GM12878 (cell line): ENCODE results near the gene SLC6A8. TPM values are rescaled to one million over a fixed set of nuclear protein-coding genes. Genes with fewer than 3 reads are reported as not detected.

Experiments
- ATAC-seq: fragments of 200-7000 bp; cut with Tn5 transposase; 3 replicates; pipeline ENCODE4 v1.9.1; 2020; ENCODE audit warnings: mild to moderate bottlenecking, moderate library complexity
- BruUV-seq: library from RNA; stranded (reverse); fragments of 400-500 nt; replicated peaks from 2 replicates; lab custom pipeline; 2021; lab: Mats Ljungman, UMichigan
- CTCF ChIA-PET: fragments of 300-600 bp; sonication (Branson Sonifier 250); formaldehyde crosslinking; extraction: SDS; loops from one replicate; lab custom pipeline; 2021; ENCODE audit warnings: inconsistent platforms; lab: Yijun Ruan, JAX
- POLR2A ChIA-PET: fragments of 350-600 bp; formaldehyde crosslinking; extraction: SDS; loops from one replicate; lab custom pipeline; 2021; ENCODE audit warnings: inconsistent platforms; lab: Charles Lee
- RAD21 ChIA-PET: fragments of 300-600 bp; sonication (Branson Sonifier 250); formaldehyde crosslinking; loops from one replicate; lab custom pipeline; 2023; ENCODE audit warnings: antibody characterized with exemption; ENCODE audit not compliant: unreplicated experiment; lab: Charles Lee
- SMC1A ChIA-PET: fragments of 300-600 bp; sonication (Branson Sonifier 250); formaldehyde crosslinking; loops from one replicate; lab custom pipeline; 2023; ENCODE audit not compliant: unreplicated experiment, uncharacterized antibody; lab: Charles Lee
- DNase-seq: peaks from one replicate; pipeline ENCODE4 v3.0.0-alpha.2; 2011; ENCODE audit warnings: low read depth, low spot score
- FAIRE-seq: peaks from 3 replicates; lab custom pipeline; 2011; peaks lifted over from hg19 to GRCh38; lab: Jason Lieb, UNC
- H2AFZ ChIP-seq: 2 replicates; pipeline ENCODE4 v1.6.0; 2011; ENCODE audit warnings: low read depth, low read length, control low read depth; ENCODE audit not compliant: control insufficient read depth
- H3K27ac ChIP-seq: 2 replicates; pipeline ENCODE4 v1.5.1; 2011; ENCODE audit warnings: control low read depth; ENCODE audit not compliant: control insufficient read depth, insufficient read depth
- H3K27me3 ChIP-seq, 2 experiments: replicated peaks in 1 of 2; 2 replicates each; pipeline versions ENCODE4 v1.6.0 to v1.6.1; 2011; ENCODE audit warnings: low read length in 1 of 2; ENCODE audit not compliant: control insufficient read depth in 2 of 2, insufficient read depth in 2 of 2
- H3K36me3 ChIP-seq, 2 experiments: 2 replicates each; pipeline ENCODE4 v1.5.1; 2011; ENCODE audit warnings: low read length in 1 of 2; ENCODE audit not compliant: control insufficient read depth in 2 of 2, insufficient read depth in 2 of 2
- H3K4me1 ChIP-seq: 2 replicates; pipeline ENCODE4 v1.6.1; 2011; ENCODE audit warnings: mild to moderate bottlenecking, low read length, moderate library complexity, mixed read lengths; ENCODE audit not compliant: control insufficient read depth, insufficient read depth
- H3K4me2 ChIP-seq: 2 replicates; pipeline ENCODE4 v1.6.0; 2011; ENCODE audit warnings: control low read depth; ENCODE audit not compliant: control insufficient read depth, insufficient read depth
- H3K4me3 ChIP-seq: fragments of 200-600 bp; sonication (generic); 2 replicates; pipeline ENCODE4 v1.5.1; 2016
- H3K79me2 ChIP-seq: 2 replicates; pipeline ENCODE4 v1.6.0; 2011; ENCODE audit warnings: low read length; ENCODE audit not compliant: control insufficient read depth, insufficient read depth
- H3K9ac ChIP-seq: 2 replicates; pipeline ENCODE4 v1.8.0; 2011; ENCODE audit warnings: low read length, control low read depth, mixed read lengths; ENCODE audit not compliant: control insufficient read depth, insufficient read depth
- H3K9me3 ChIP-seq: replicated peaks from 3 replicates; pipeline ENCODE4 v1.5.1; 2011; ENCODE audit warnings: mild to moderate bottlenecking, low read length; ENCODE audit not compliant: control insufficient read depth, insufficient read depth
- H4K20me1 ChIP-seq: 2 replicates; pipeline ENCODE4 v1.6.0; 2011; ENCODE audit not compliant: control insufficient read depth, insufficient read depth
- KLF5 ChIP-seq: fragments of 450-650 bp; IDR thresholded peaks from 2 replicates; pipeline ENCODE4 v1.6.1; 2014; ENCODE audit warnings: mild to moderate bottlenecking; ENCODE audit not compliant: partially characterized antibody
- NR2F1 ChIP-seq: fragments of 450-650 bp; conservative IDR thresholded peaks from 2 replicates; pipeline ENCODE4 v1.6.1; 2017; ENCODE audit warnings: mild to moderate bottlenecking
- RELA ChIP-seq: fragments of 450-650 bp; IDR thresholded peaks from 2 replicates; pipeline ENCODE4 v1.8.0; 2014; ENCODE audit warnings: borderline replicate concordance; ENCODE audit not compliant: partially characterized antibody
- WGBS: methylation state at CpG from one replicate; pipeline ENCODE4 v1.1.6; 2016; ENCODE audit warnings: low lambda C conversion rate; ENCODE audit not compliant: insufficient replicate concordance, insufficient coverage; ENCODE audit errors: missing lambda C conversion rate; 5-methylcytosine and 5-hydroxymethylcytosine counted together
- in situ Hi-C: fragments of 300-500 bp; cut with MboI; formaldehyde crosslinking; loops from 9 replicates; pipeline ENCODE4 v1.14.3; 2018; ENCODE audit warnings: mixed read lengths
- intact Hi-C: fragments of 100-400 bp; cut with micrococcal nuclease; formaldehyde crosslinking; loops from one replicate; pipeline ENCODE4 v1.14.2; 2022; ENCODE audit not compliant: unreplicated experiment
- polyA plus RNA-seq, 11 experiments: library from polyadenylated mRNA; depleted of rRNA in 4 of 11; unstranded in 6 of 11; stranded (reverse) in 5 of 11; fragments of >200 nt; fragmentation: Nextera tagmentation in 4 of 11; fragmentation: Illumina TruSeq in 1 of 11; extraction: Ambion mirVana in 4 of 11; extraction: Trizol in 1 of 11; gene quantifications; 1 replicate in 1 of 11; 2 replicates in 10 of 11; pipeline versions ENCODE4 v1.2.1 to v1.2.3, GENCODE V29; 2011 to 2016; ENCODE audit warnings: inconsistent platforms in 2 of 11, missing spikeins in 2 of 11, low read depth in 1 of 11
- total RNA-seq, 4 experiments: library from RNA; depleted of rRNA in 3 of 4; stranded (reverse); fragments of >200 nt in 3 of 4; fragmentation: Illumina TruSeq in 1 of 4; extraction: Trizol in 1 of 4; gene quantifications; 2 replicates each; pipeline versions ENCODE4 v1.2.1 to v1.2.3, GENCODE V29; 2013 to 2021
- TF ChIP-seq, protein P1 (sequence below): fragments of 450-650 bp; formaldehyde crosslinking; IDR thresholded peaks from 2 replicates; pipeline ENCODE4 v1.4.0; 2020; ENCODE audit warnings: mild to moderate bottlenecking, moderate library complexity

Gene SLC6A8
- total and polyA plus RNA-seq, 10 of the 15 experiments (the other 5 are each of a cell fraction or from before 2014, with no cell fraction given) = 0.01 to 0.72 (median 0.17) TPM; not detected in 6

- ChIA-PET SMC1A (no interaction called here), RAD21 (no interaction called here), CTCF (interaction anchor here (1.3 kb wide), 1 partner anchor 174 kb away, joined by 4 read pairs; no protein-coding TSS in a partner anchor), POLR2A (interaction anchor here (0.6 kb wide), 1 partner anchor 84 kb away, joined by 3 read pairs; no protein-coding TSS in a partner anchor)
- no peak overlapping the region for H3K4me3 ChIP-seq
- H3K9me3 ChIP-seq = no peaks in the 10 kb centered on the region; the same call in 2 of the 3 replicates
- no peak for FAIRE-seq
- BruUV-seq = no TSS peak
- no peak for ATAC-seq
- DNase-seq = no peak
- intact Hi-C loops (no loop called here), in situ Hi-C loops (no loop called here)
- H3K27ac ChIP-seq = no peak overlapping the region
- H2AFZ ChIP-seq = no peak overlapping the region
- H4K20me1 ChIP-seq = no peaks in the 10 kb centered on the region
- H3K27me3 ChIP-seq = no peaks in the 10 kb centered on the region
- no peaks in the 10 kb centered on the region for H3K36me3 ChIP-seq
- no peak overlapping the region for H3K4me2 ChIP-seq
- H3K4me1 ChIP-seq = no peaks in the 10 kb centered on the region
- 46% methylated on average over 21 of the region's 21 CpGs for whole genome bisulfite sequencing
- no peaks in the 10 kb centered on the region for H3K79me2 ChIP-seq
- TF ChIP-seq, protein P1, sequence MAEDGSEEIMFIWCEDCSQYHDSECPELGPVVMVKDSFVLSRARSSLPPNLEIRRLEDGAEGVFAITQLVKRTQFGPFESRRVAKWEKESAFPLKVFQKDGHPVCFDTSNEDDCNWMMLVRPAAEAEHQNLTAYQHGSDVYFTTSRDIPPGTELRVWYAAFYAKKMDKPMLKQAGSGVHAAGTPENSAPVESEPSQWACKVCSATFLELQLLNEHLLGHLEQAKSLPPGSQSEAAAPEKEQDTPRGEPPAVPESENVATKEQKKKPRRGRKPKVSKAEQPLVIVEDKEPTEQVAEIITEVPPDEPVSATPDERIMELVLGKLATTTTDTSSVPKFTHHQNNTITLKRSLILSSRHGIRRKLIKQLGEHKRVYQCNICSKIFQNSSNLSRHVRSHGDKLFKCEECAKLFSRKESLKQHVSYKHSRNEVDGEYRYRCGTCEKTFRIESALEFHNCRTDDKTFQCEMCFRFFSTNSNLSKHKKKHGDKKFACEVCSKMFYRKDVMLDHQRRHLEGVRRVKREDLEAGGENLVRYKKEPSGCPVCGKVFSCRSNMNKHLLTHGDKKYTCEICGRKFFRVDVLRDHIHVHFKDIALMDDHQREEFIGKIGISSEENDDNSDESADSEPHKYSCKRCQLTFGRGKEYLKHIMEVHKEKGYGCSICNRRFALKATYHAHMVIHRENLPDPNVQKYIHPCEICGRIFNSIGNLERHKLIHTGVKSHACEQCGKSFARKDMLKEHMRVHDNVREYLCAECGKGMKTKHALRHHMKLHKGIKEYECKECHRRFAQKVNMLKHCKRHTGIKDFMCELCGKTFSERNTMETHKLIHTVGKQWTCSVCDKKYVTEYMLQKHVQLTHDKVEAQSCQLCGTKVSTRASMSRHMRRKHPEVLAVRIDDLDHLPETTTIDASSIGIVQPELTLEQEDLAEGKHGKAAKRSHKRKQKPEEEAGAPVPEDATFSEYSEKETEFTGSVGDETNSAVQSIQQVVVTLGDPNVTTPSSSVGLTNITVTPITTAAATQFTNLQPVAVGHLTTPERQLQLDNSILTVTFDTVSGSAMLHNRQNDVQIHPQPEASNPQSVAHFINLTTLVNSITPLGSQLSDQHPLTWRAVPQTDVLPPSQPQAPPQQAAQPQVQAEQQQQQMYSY (CRISPR knock-in tag) = no peak
- TF ChIP-seq RELA (no peak), KLF5 (no peak), NR2F1 (no peak)
- H3K9ac ChIP-seq = no peak overlapping the region
These were observed 2.6 kb upstream of the SLC6A8 start for GRCh38 chrX:153685156-153685536.
